GM06990 (cell line): ENCODE measurements around the gene SLIT1.
"Not testable (repeated sequence)": the region's sequence is repeated elsewhere in the genome, so short reads cannot be mapped to it uniquely, and the experiment has no call there.

ENCODE experiments used
- DNase-seq: peaks from one replicate; pipeline ENCODE4 v3.0.0-alpha.2; 2011; ENCODE audit not compliant: insufficient read length; ENCODE audit errors: extremely low read depth
- H3K27me3 ChIP-seq: replicated peaks from 2 replicates; pipeline ENCODE4 v1.6.0; 2011; ENCODE audit warnings: low read length; ENCODE audit not compliant: control insufficient read depth, insufficient read depth
- H3K36me3 ChIP-seq: 2 replicates; pipeline ENCODE4 v1.5.1; 2011; ENCODE audit warnings: low read length; ENCODE audit not compliant: control insufficient read depth, insufficient read depth
- H3K4me3 ChIP-seq: replicated peaks from 2 replicates; pipeline ENCODE4 v1.5.1; 2011; ENCODE audit warnings: low read depth, mild to moderate bottlenecking, control low read depth, low read length
- CTCF ChIP-seq: IDR thresholded peaks from 2 replicates; pipeline ENCODE4 v1.5.1; 2011; ENCODE audit warnings: low read length, control low read depth, mild to moderate bottlenecking, inconsistent platforms; ENCODE audit not compliant: insufficient read depth, poor library complexity, severe bottlenecking

SLIT1 gene

GRCh38 chr10:97034958-97035769 is 150.6 kb downstream of the SLIT1 start:
- Histone ChIP-seq H3K27me3 (peaks cover 4% of the 10 kb centered on the region; the same call in 1 of the 2 replicates), H3K4me3 (no peak overlapping the region), H3K36me3 (no peaks in the 10 kb centered on the region)
- no peak for DNase-seq
- no peak for TF ChIP-seq CTCF

GRCh38 chr10:97034301-97034700 is 151.5 kb downstream of the SLIT1 start:
- no peak overlapping the region for H3K4me3 ChIP-seq
- H3K27me3 ChIP-seq, result peaks cover 3% of the 10 kb centered on the region; the same call in 1 of the 2 replicates
- no peak for DNase-seq
- no peak for TF ChIP-seq CTCF
- H3K36me3 ChIP-seq, result no peaks in the 10 kb centered on the region

- not testable (repeated sequence) for H3K4me3 ChIP-seq, DNase-seq, H3K36me3 ChIP-seq, H3K27me3 ChIP-seq
Measured at GRCh38 chr10:97033841-97034240, 151.9 kb downstream of the SLIT1 start.

- TF ChIP-seq CTCF, result no peak
- Histone ChIP-seq H3K36me3 (no peaks in the 10 kb centered on the region), H3K4me3 (no peak overlapping the region), H3K27me3 (peaks cover 3% of the 10 kb centered on the region)
- DNase-seq, result no peak
Measured at GRCh38 chr10:97032624-97033023, 153.1 kb downstream of the SLIT1 start.

- Histone ChIP-seq H3K36me3 (no peaks in the 10 kb centered on the region), H3K4me3 (no peak overlapping the region)
Measured at GRCh38 chr10:97031459-97031858, 154.3 kb downstream of the SLIT1 start.

More at GRCh38 chr10:97031459-97031858, 154.3 kb downstream of the SLIT1 start:
- H3K27me3 ChIP-seq, result peaks cover 3% of the 10 kb centered on the region
- no peak for DNase-seq
- no peak for TF ChIP-seq CTCF
